ENCODE measurements around the gene CCL7.

CCL7 gene

GRCh38 chr17:34246446-34246845 lies 23.6 kb upstream of the CCL7 start:
- DNase-seq (ENCODE audit: low read depth in 1 of 2, low spot score in 1 of 2), result no peak

- no peak for DNase-seq (ENCODE audit: low read depth in 1 of 2, low spot score in 1 of 2)
Observed at GRCh38 chr17:34246881-34247280, 23.1 kb upstream of the CCL7 start.

- DNase-seq (ENCODE audit: low read depth in 1 of 2, low spot score in 1 of 2), result no peak
Observed at GRCh38 chr17:34248511-34249024, 21.5 kb upstream of the CCL7 start.

- no peak for DNase-seq (ENCODE audit: low read depth in 1 of 2, low spot score in 1 of 2)
Observed at GRCh38 chr17:34249061-34249460, 21.0 kb upstream of the CCL7 start.

GRCh38 chr17:34249478-34249877 lies 20.5 kb upstream of the CCL7 start:
- no peak for DNase-seq (ENCODE audit: low read depth in 1 of 2, low spot score in 1 of 2)

- no peak for DNase-seq (ENCODE audit: low read depth in 1 of 2, low spot score in 1 of 2)
Observed at GRCh38 chr17:34251186-34251585, 18.8 kb upstream of the CCL7 start.

GRCh38 chr17:34252095-34252443 lies 18.0 kb upstream of the CCL7 start:
- DNase-seq (ENCODE audit: low read depth in 1 of 2, low spot score in 1 of 2), result no peak

GRCh38 chr17:34252444-34253138 lies 17.4 kb upstream of the CCL7 start:
- DNase-seq (ENCODE audit: low read depth in 1 of 2, low spot score in 1 of 2), result no peak

GRCh38 chr17:34253139-34253525 lies 16.9 kb upstream of the CCL7 start:
- DNase-seq (ENCODE audit: low read depth in 1 of 2, low spot score in 1 of 2), result no peak

- no peak for DNase-seq (ENCODE audit: low read depth in 1 of 2, low spot score in 1 of 2)
Observed at GRCh38 chr17:34254146-34254545, 15.9 kb upstream of the CCL7 start.

- no peak for DNase-seq (ENCODE audit: low read depth in 1 of 2, low spot score in 1 of 2)
Observed at GRCh38 chr17:34254651-34255380, 15.2 kb upstream of the CCL7 start, which contains the start of gene CCL2. TSS of gene CCL2 (plus strand) at chr17:34255285. CDS start at chr17:34255350, 65 bp downstream.

GRCh38 chr17:34255381-34255732 lies 14.7 kb upstream of the CCL7 start:
- DNase-seq (ENCODE audit: low read depth in 1 of 2, low spot score in 1 of 2), result no peak

GRCh38 chr17:34255841-34256240 lies 14.2 kb upstream of the CCL7 start:
- no peak for DNase-seq (ENCODE audit: low read depth in 1 of 2, low spot score in 1 of 2)

GRCh38 chr17:34257299-34257985 lies 12.6 kb upstream of the CCL7 start:
- DNase-seq (ENCODE audit: low read depth in 1 of 2, low spot score in 1 of 2), result no peak

- no peak for DNase-seq (ENCODE audit: low read depth in 1 of 2, low spot score in 1 of 2)
Observed at GRCh38 chr17:34257986-34258326, 12.1 kb upstream of the CCL7 start.

- no peak for DNase-seq (ENCODE audit: low read depth in 1 of 2, low spot score in 1 of 2)
Observed at GRCh38 chr17:34259146-34259545, 10.9 kb upstream of the CCL7 start.

- DNase-seq (ENCODE audit: low read depth in 1 of 2, low spot score in 1 of 2), result no peak
Observed at GRCh38 chr17:34260861-34261260, 9.2 kb upstream of the CCL7 start.

- no peak for DNase-seq (ENCODE audit: low read depth in 1 of 2, low spot score in 1 of 2)
Observed at GRCh38 chr17:34261568-34262337, 8.3 kb upstream of the CCL7 start.

- no peak for DNase-seq (ENCODE audit: low read depth in 1 of 2, low spot score in 1 of 2)
Observed at GRCh38 chr17:34265711-34266110, 4.3 kb upstream of the CCL7 start.

- DNase-seq (ENCODE audit: low read depth in 1 of 2, low spot score in 1 of 2), result no peak
Observed at GRCh38 chr17:34275881-34276280, 5.9 kb downstream of the CCL7 start.

GRCh38 chr17:34276826-34277225 lies 6.8 kb downstream of the CCL7 start:
- no peak for DNase-seq (ENCODE audit: low read depth in 1 of 2, low spot score in 1 of 2)
